NOMO-1 treated with DMSO at 0.1 percent for 48 hours (cell line): ENCODE results near the gene TCF7L1.
"Not testable (repeated sequence)": the region's sequence is repeated elsewhere in the genome, so short reads cannot be mapped to it uniquely, and the experiment has no call there.

ENCODE experiments used
- DNase-seq: peaks from one replicate; lab custom pipeline; 2025; ENCODE audit not compliant: unreplicated experiment; lab: John Stamatoyannopoulos, UW

The TCF7L1 gene

DNA sequence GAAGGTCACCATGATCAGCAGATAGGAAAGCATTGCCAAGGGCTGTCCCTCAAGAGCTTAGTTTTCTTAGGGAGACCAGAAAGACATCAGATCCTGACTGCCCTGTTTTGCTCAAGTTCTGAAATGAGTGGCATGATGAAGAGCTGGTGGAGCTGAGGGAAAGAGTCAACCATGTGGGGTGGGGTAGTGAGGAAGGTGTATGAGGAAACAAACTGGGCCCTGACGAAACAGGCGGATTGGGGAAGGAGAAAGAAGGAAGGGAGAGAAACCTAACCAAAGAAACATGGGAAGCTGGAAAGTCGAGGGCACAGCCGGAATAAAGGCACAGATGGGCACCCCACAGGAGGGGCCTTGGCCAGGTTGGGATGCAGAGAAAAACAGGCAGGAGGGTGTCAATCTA is 186.6 kb downstream of the TCF7L1 start:
- DNase-seq, result no peak

DNA sequence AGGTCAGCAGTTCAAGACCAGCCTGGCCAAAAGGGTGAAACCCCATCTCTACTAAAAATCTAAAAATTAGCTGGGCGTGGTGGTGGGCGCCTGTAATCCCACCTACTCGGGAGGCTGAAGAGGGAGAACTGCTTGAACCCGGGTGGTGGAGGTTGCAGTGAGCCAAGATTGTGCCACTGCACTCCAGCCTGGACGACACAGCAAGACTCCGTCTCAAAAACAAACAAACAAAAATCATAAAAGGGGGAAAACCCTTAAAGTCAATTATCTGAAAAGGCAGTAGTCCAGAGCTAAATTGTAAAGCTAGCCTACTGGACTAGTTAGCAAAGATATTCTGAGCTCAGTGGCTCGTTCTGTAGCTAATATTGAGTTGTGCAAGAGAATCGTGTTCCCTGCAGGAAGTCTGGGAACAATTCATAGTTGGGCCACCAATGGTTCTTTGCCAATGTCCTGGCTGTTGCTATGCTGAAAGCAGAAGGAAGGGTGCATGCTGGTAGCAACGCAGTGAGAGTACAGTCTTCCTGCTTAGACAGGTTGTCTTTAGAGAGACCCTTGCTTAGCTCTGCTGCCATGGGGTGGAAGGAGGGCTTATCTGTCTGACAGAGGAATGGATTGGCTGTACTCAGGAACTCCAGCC is 190.3 kb downstream of the TCF7L1 start:
- no peak for DNase-seq

DNA sequence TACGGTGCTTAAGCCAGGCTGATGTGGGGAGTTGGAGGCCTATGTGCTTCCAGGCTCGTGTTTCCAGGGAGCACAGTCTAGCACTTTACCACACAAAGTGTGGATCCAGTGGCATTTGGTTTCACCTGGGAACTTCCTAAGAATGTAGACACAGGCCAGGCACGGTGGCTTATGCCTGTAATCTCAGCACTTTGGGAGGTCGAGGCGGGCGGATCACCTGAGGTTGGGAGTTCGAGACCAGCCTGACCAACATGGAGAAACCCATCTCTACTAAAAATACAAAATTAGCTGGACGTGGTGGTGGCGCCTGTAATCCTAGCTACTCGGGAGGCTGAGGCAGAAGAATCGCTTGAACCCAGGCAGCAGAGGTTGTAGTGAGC is 190.8 kb downstream of the TCF7L1 start:
- not testable (repeated sequence) for DNase-seq

DNA sequence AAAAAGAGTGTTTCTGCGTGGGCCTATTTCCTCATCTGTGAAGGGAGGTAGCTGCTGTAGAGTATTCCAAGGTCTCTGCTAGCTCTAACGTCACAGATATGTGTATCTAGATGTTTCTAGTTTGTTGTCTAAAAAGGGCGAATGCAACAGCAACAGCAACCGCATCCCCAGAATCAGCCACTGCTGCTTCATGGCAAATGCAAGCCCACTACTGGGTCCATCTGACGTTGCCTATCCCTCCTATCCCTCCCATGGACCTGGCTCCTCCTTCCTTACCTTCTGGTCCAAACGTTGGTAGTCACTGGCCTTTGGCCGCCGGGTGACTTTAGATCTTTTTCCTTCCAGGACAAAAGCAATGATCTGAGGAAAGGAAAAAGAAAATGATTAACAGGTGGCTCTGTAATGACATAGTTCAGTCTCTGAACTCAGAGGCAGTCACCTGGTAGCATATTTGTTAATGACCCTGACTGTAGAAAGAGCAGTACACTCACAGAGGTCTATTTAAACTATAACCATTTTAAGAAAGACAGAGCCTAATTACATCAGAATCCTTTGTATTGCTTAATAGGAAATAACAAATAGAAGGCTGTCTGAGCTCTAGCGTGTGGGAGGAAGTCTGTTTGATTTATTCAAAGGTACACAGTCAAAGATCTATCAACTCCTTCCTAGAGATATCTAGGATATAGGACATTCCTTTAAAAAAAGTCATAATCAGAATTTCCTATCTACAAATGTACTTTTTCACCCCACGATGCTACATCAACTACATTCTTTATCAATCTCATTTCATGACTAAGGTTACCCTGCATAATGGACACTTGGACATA is 191.7 kb downstream of the TCF7L1 start:
- peak; percentile 83 for DNase-seq

DNA sequence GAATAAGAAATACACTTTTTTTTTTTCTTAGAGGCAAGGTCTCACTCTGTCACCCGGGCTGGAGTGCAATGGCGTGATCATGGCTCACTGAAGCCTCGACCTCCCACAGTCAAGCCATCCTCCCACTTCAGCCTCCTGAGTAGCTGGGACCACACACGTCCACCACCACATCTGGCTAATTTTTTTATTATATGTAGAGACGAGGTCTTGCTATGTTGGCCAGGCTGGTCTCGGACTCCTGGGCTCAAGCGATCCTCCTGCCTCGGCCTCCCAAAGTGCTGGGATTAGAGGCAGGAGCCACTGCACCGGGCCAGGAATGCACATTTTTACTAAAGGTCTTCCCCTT is 192.2 kb downstream of the TCF7L1 start:
- DNase-seq, result no peak

DNA sequence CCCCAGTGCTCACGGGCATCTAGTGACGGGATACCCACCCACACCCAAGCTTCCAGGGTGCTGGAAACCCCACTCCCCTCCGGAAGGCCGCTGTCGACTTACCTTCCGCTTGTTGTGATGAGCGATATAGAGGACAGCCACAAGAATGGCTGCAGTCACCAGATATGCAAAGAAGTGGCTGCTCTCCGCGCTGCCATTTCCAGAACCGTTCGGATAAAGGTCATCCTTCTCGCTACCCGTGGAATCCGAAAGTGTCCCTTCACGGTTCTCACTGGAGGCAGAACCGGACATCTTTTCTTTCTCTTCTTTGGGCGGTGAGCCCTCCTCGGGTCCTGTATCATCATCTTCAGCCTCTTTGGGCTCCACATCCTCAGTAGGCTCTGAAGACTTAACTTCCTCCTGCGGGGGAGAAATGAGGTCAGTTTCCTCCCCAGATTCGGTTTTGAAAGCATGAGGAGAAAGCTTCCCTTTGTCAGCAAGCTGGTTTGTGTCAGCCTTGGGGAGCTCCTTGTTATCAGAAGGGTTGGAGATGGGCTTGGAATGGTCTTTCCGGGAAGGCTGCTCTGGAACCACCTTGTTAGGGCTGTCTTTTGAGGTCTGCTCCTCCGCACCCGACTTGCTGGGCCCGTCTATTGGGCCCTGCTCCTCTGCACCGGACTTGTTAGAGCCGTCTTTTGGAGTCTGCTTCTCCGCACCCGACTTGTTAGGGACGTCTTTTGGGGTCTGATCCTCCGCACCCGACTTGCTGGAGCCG is 193.4 kb downstream of the TCF7L1 start:
- DNase-seq, result peak; percentile 73

- DNase-seq, result peak; percentile 49
Measured at GRCh38 chr2:85327160-85327821, 194.1 kb downstream of the TCF7L1 start.

- peak; percentile 95 for DNase-seq
Measured at GRCh38 chr2:85327822-85328617, 194.8 kb downstream of the TCF7L1 start, which contains the start of gene TGOLN2. Gene TGOLN2, minus strand, starts transcription at chr2:85327989. Its CDS starts 27 bp downstream, at chr2:85327962.

- DNase-seq, result no peak
Measured at GRCh38 chr2:85329181-85329651, 196.0 kb downstream of the TCF7L1 start.

GRCh38 chr2:85329701-85330100 is 196.5 kb downstream of the TCF7L1 start:
- not testable (repeated sequence) for DNase-seq

DNA sequence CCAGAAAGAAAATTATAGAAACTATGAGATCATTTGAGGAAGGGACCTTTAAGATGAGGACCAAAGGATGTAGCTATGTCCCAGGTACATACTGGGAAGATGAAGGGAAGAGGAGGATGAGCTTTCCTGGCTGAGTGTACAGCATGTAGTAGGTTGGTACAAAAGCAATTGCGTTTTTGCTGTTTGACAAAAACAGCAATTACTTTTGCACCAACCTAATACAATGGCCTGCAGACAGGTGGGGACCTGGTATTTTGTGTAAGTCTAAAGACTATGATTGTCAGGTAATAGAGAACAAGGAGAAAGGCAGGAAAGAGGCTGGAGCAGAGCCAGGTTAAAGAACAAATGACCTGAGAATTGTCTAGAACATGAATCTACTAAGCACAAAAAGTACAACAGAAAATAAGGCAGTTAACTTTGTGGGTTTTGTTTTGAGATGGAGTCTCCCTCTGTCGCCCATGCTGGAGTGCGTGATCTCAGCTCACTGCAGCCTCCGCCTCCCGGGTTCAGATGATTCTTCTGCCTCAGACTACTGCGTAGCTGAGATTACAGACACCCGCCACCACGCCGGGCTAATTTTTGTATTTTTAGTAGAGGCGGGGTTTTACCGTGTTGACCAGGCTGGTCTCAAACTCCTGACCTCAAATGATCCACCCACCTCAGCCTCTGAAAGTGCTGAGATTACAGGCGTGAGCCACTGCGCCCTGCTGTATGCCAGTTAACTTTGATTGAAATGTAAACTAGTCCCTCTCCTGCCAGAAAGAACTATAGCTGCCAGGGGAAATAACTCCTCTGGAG is 197.8 kb downstream of the TCF7L1 start:
- DNase-seq, result no peak

- DNase-seq, result not testable (repeated sequence)
Measured at GRCh38 chr2:85333877-85334276, 200.7 kb downstream of the TCF7L1 start.

DNA sequence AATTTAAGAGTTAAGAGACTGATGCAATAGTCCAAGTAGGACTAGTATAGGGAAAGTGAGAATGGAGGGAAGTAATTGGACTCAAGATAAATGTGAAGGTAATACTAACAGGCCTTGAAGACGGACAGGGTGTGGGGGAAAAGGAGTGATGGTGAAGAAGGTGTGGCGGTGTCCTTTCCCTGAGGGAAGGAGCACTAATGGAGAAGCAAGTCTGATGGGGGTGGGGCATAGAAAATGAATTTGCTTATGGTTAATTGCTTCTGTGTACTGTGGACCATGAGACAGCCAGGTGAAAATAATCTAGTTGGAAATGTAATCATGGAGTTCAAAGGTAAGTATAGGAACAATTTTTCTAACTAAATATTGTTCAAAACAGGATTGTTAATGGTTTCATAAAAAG is 201.7 kb downstream of the TCF7L1 start:
- no peak for DNase-seq

DNA sequence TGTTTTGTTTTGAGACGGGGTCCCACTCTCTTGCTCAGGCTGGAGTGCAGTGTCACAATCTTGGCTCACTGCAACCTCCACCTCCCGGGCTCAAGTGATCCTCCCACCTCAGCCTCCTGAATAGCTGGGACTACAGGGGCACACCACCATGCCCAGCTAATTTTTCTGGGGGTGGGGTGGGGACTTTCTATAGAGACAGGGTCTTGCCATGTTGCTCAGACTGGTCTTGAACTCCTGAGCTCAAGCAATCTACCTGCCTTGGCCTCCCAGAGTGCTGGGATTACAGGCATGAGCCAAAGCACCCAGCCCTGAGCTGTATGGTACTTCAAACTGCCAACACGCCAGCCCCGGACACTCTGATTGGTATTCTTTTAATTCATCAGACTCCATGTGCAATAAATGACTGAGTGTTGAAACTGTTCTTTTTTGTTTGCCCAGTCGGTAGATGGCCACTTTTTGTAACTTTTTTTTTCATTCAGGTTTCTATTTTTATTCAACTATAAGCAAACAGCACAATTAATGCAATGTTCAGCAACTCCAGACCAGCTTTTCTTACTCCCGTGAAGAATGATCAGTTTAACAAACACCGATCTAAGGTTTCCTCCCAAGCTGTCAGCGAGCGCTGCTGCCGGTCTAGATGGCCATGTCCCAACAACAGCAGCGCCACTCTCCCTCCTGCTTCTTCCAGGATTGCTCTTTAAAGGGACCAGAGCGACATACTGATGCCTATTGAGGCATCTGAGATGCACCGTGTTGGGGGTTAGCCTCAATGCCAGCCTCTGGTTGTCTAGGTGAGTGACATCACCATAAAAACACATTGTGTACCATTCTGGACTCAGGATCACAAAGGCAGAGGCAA is 207.1 kb downstream of the TCF7L1 start:
- DNase-seq, result no peak

DNA sequence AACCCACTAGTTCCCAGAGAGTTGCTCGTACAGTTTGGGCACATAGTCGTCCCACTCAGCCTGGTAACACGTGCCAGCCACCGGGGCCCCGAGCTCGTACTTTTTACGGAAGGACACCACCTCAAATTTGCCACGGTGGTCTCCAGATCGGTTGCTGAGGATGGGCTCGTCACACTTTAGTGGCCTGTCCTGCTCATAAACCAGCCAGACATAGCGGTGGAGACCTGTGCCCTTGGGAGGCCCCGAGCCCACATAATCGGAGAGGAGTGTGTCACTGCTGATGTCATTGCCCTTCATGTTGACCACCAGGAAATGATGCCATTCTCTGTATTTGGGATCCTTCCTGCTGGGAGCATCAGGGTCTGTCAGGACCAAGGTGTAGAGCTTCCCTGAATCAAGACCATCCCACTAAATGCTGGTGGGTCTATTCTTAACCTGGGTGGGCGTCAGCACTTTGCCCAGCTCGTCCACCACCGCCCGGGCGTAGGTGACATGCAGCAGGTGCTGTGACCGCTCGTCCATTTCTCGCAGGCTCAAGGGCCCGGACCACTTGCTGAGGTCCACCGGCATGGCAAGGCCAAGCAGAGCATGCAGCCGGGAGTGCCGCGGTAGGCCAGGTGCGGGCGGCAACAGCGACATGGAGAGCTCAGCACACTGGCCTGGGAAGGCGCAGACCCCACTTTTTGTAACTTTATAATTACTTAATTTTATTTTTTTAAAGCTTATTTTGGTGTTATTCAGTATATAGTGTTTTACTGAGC is 208.3 kb downstream of the TCF7L1 start:
- no peak for DNase-seq

- DNase-seq, result no peak
Measured at GRCh38 chr2:85342156-85342555, 209.0 kb downstream of the TCF7L1 start.

DNA sequence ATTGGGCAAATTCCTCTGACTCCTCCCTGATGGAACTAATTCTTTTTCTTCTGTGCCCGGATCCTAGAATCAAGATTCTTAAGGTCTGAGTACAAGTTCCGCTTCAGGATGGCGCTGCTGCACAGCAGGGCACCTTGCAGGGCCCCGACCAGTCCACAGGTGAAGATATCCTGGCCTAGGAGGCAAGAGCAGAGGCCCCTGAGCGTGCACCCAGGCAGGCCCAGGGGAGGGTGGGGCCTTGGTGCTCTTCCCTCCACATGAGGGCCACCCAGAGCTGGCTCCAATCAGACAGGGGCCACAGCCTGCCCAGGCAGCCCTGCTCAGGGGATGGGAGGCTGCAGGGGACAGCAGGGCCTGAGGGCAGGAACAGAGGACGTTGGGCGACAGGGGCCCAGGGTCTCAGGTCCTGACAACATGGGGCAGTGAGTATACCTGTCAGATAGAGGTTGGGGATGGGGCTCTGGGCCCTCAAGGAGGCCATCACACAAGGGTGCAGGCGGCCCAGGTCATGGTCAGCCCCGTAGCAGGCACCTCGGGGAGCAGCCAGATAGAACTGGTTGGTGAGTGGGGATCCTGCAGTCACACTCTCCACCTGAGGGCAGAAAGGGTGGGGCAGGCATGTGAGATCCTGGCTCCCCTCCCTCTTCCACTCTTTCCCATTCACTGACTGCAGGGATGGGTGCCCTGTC is 210.2 kb downstream of the TCF7L1 start:
- not testable (repeated sequence) for DNase-seq
